H1 (cell line): ENCODE results near the gene SLC35F3. TPM values are rescaled to one million over a fixed set of nuclear protein-coding genes. Genes with fewer than 3 reads are reported as not detected.

Source experiments
- CTCF ChIA-PET: fragments of 300-600 bp; sonication (Branson Sonifier 250); formaldehyde crosslinking; loops from one replicate; lab custom pipeline; 2021; ENCODE audit not compliant: partially characterized antibody; lab: Charles Lee
- POLR2A ChIA-PET: fragments of 300-600 bp; sonication (Branson Sonifier 250); formaldehyde crosslinking; loops from one replicate; lab custom pipeline; 2021; ENCODE audit warnings: inconsistent platforms; ENCODE audit not compliant: partially characterized antibody; lab: Charles Lee
- DNase-seq, 2 experiments: peaks; one replicate each; pipeline versions ENCODE4 v3.0.0 to v3.0.0-alpha.2; 2010 to 2022; ENCODE audit warnings: low spot score in 2 of 2, low read depth in 1 of 2, mixed read lengths in 1 of 2
- FAIRE-seq: peaks from 2 replicates; lab custom pipeline; 2011; peaks lifted over from hg19 to GRCh38; lab: Jason Lieb, UNC
- H2AFZ ChIP-seq: 2 replicates; pipeline ENCODE4 v1.8.1; 2012; ENCODE audit warnings: low read length, inconsistent platforms
- H2AK5ac ChIP-seq: 2 replicates; pipeline ENCODE4 v1.6.1; 2013; ENCODE audit warnings: low read depth, low read length
- H2BK120ac ChIP-seq: replicated peaks from 2 replicates; pipeline ENCODE3; 2013; ENCODE audit warnings: low read depth, low read length, inconsistent platforms
- H2BK12ac ChIP-seq: 2 replicates; pipeline ENCODE4 v1.6.1; 2013; ENCODE audit warnings: low read depth, low read length
- H2BK15ac ChIP-seq: 2 replicates; pipeline ENCODE4 v1.6.1; 2013; ENCODE audit warnings: low read length
- H2BK20ac ChIP-seq: 2 replicates; pipeline ENCODE4 v1.6.1; 2013; ENCODE audit warnings: low read length
- H2BK5ac ChIP-seq: 2 replicates; pipeline ENCODE4 v1.6.1; 2013; ENCODE audit warnings: low read depth, low read length
- H3K14ac ChIP-seq: 2 replicates; pipeline ENCODE4 v1.6.1; 2013; ENCODE audit warnings: inconsistent platforms; ENCODE audit not compliant: insufficient read length
- H3K18ac ChIP-seq: 2 replicates; pipeline ENCODE4 v1.6.1; 2013; ENCODE audit warnings: low read length; ENCODE audit errors: extremely low read depth
- H3K23ac ChIP-seq: 2 replicates; pipeline ENCODE4 v1.6.1; 2013; ENCODE audit warnings: inconsistent platforms; ENCODE audit not compliant: insufficient read length
- H3K23me2 ChIP-seq: 2 replicates; pipeline ENCODE4 v1.6.1; 2013; ENCODE audit warnings: low read depth, low read length
- H3K27ac ChIP-seq: 2 replicates; pipeline ENCODE4 v1.6.1; 2011; ENCODE audit warnings: low read depth, low read length, inconsistent platforms
- H3K27me3 ChIP-seq, 4 experiments: replicated peaks in 1 of 4; 1 replicate in 1 of 4; 2 replicates in 3 of 4; pipeline versions ENCODE4 v1.6.1 to v1.8.1; 2011 to 2013; ENCODE audit warnings: low read length in 3 of 4, mild to moderate bottlenecking in 3 of 4, inconsistent platforms in 2 of 4, mixed read lengths in 2 of 4, moderate library complexity in 1 of 4; ENCODE audit not compliant: control insufficient read depth in 3 of 4, insufficient read depth in 3 of 4; ENCODE audit errors: extremely low read depth in 1 of 4
- H3K36me3 ChIP-seq, 4 experiments: 2 replicates each; pipeline versions ENCODE4 v1.6.1 to v1.8.1; 2011 to 2013; ENCODE audit warnings: mild to moderate bottlenecking in 4 of 4, low read length in 3 of 4, moderate library complexity in 2 of 4, control low read depth in 1 of 4, inconsistent platforms in 1 of 4; ENCODE audit not compliant: insufficient read depth in 4 of 4, control insufficient read depth in 2 of 4
- H3K4ac ChIP-seq: replicated peaks from 2 replicates; pipeline ENCODE3; 2013; ENCODE audit warnings: low read length, low read depth, mixed read lengths, inconsistent platforms; ENCODE audit not compliant: insufficient read length
- H3K4me1 ChIP-seq, 4 experiments: replicated peaks in 1 of 4; 1 replicate in 1 of 4; 2 replicates in 3 of 4; pipeline versions ENCODE4 v1.6.1 to v1.8.1; 2011 to 2013; ENCODE audit warnings: low read length in 3 of 4, inconsistent platforms in 2 of 4, mixed read lengths in 1 of 4; ENCODE audit not compliant: insufficient read depth in 4 of 4, control insufficient read depth in 3 of 4
- H3K4me2 ChIP-seq, 2 experiments: 2 replicates each; pipeline versions ENCODE4 v1.6.1 to v1.8.1; 2011 to 2013; ENCODE audit warnings: low read depth in 2 of 2, low read length in 2 of 2, control low read depth in 1 of 2, inconsistent platforms in 1 of 2, mild to moderate bottlenecking in 1 of 2; ENCODE audit not compliant: insufficient read depth in 1 of 2
- H3K4me3 ChIP-seq, 4 experiments: fragments of 200-600, 300-600 bp in 1 of 4; sonication (generic), shearing (Covaris generic), sonication (Bioruptor Twin) in 1 of 4; 2 replicates each; pipeline versions ENCODE4 v1.5.1 to v1.8.1; 2011 to 2016; ENCODE audit warnings: low read length in 4 of 4, low read depth in 3 of 4, control low read depth in 2 of 4, inconsistent platforms in 2 of 4, mild to moderate bottlenecking in 2 of 4, mixed read lengths in 1 of 4, moderate library complexity in 1 of 4; ENCODE audit not compliant: insufficient read depth in 2 of 4; ENCODE audit errors: extremely low read depth in 1 of 4
- H3K56ac ChIP-seq: replicated peaks from 2 replicates; pipeline ENCODE3; 2013; ENCODE audit warnings: low read depth, mild to moderate bottlenecking, mixed read lengths, low read length, inconsistent platforms; ENCODE audit not compliant: insufficient read length
- H3K79me1 ChIP-seq: 2 replicates; pipeline ENCODE4 v1.6.1; 2013; ENCODE audit warnings: low read depth, low read length, control low read depth
- H3K79me2 ChIP-seq, 2 experiments: 2 replicates each; pipeline versions ENCODE4 v1.6.1 to v1.8.1; 2012 to 2013; ENCODE audit warnings: low read length in 2 of 2, mild to moderate bottlenecking in 2 of 2, inconsistent platforms in 1 of 2; ENCODE audit not compliant: insufficient read depth in 2 of 2, control insufficient read depth in 1 of 2
- H3K9ac ChIP-seq, 4 experiments: replicated peaks in 1 of 4; 1 replicate in 1 of 4; 2 replicates in 3 of 4; pipeline versions ENCODE4 v1.6.1 to v1.8.1; 2011 to 2013; ENCODE audit warnings: low read depth in 3 of 4, low read length in 3 of 4, control low read depth in 2 of 4, mild to moderate bottlenecking in 2 of 4, moderate library complexity in 2 of 4, inconsistent platforms in 1 of 4; ENCODE audit errors: extremely low read depth in 1 of 4
- H3K9me3 ChIP-seq, 2 experiments: 2 replicates each; pipeline versions ENCODE4 v1.6.1 to v1.8.1; 2012 to 2013; ENCODE audit warnings: mild to moderate bottlenecking in 2 of 2, moderate library complexity in 2 of 2, control low read depth in 1 of 2, inconsistent platforms in 1 of 2, low read depth in 1 of 2, low read length in 1 of 2, mixed read lengths in 1 of 2; ENCODE audit not compliant: insufficient read depth in 2 of 2
- H4K20me1 ChIP-seq, 2 experiments: replicated peaks in 1 of 2; 2 replicates each; pipeline versions ENCODE3 to v1.8.1; 2011 to 2013; ENCODE audit warnings: inconsistent platforms in 2 of 2, low read length in 2 of 2, mild to moderate bottlenecking in 1 of 2; ENCODE audit not compliant: insufficient read depth in 2 of 2, control insufficient read depth in 1 of 2
- H4K5ac ChIP-seq: 2 replicates; pipeline ENCODE4 v1.6.1; 2013; ENCODE audit warnings: low read length, low read depth, mixed read lengths, inconsistent platforms; ENCODE audit not compliant: insufficient read length
- H4K8ac ChIP-seq: 2 replicates; pipeline ENCODE4 v1.8.0; 2013; ENCODE audit warnings: mild to moderate bottlenecking, moderate library complexity, low read length, inconsistent platforms; ENCODE audit not compliant: insufficient read depth; ENCODE audit errors: extremely low read depth
- H4K91ac ChIP-seq: replicated peaks from 2 replicates; pipeline ENCODE3; 2013; ENCODE audit warnings: low read length, mixed read lengths, inconsistent platforms; ENCODE audit not compliant: insufficient read length
- BACH1 ChIP-seq: IDR thresholded peaks from 2 replicates; pipeline ENCODE4 v1.6.1; 2012; ENCODE audit warnings: low read length, improper control_type of control experiment
- BCL11A ChIP-seq, 2 experiments: IDR thresholded peaks; one replicate each; pipeline ENCODE4 v1.6.1; 2011; ENCODE audit warnings: low read depth in 2 of 2, low read length in 2 of 2, mild to moderate bottlenecking in 2 of 2
- CBX5 ChIP-seq: fragments of 300-800, 300-1000 bp; sonication (generic); IDR thresholded peaks from 2 replicates; pipeline ENCODE4 v1.7.1; 2016; ENCODE audit warnings: antibody characterized with exemption, low read length, low read depth
- CTBP2 ChIP-seq: IDR thresholded peaks from 2 replicates; pipeline ENCODE4 v1.7.0; 2011; ENCODE audit warnings: borderline replicate concordance, mild to moderate bottlenecking, moderate library complexity, mixed read lengths, low read length; ENCODE audit not compliant: insufficient read depth, insufficient read length
- GABPA ChIP-seq: IDR thresholded peaks from 2 replicates; pipeline ENCODE4 v1.6.1; 2011; ENCODE audit warnings: mild to moderate bottlenecking, low read length, moderate library complexity, borderline replicate concordance; ENCODE audit not compliant: insufficient read depth
- KDM1A ChIP-seq: fragments of 200-600, 300-600 bp; sonication (generic); IDR thresholded peaks from 2 replicates; pipeline ENCODE4 v1.7.1; 2016; ENCODE audit warnings: mild to moderate bottlenecking, low read length, borderline replicate concordance
- KDM5A ChIP-seq: fragments of 200-600 bp; IDR thresholded peaks from 2 replicates; pipeline ENCODE4 v1.7.1; 2012; ENCODE audit warnings: mild to moderate bottlenecking, low read length, inconsistent platforms, mixed read lengths
- POLR2AphosphoS5 ChIP-seq: IDR thresholded peaks from 2 replicates; pipeline ENCODE4 v1.6.1; 2011; ENCODE audit warnings: low read depth, low read length
- RNF2 ChIP-seq: fragments of 200-900, 300-1000 bp; sonication (generic); IDR thresholded peaks from 2 replicates; pipeline ENCODE4 v1.7.1; 2016; ENCODE audit warnings: borderline replicate concordance, low read depth, mild to moderate bottlenecking, antibody characterized with exemption, low read length; ENCODE audit not compliant: poor library complexity, severe bottlenecking; ENCODE audit errors: missing control alignments
- SP2 ChIP-seq: IDR thresholded peaks from 2 replicates; pipeline ENCODE4 v1.6.1; 2012; ENCODE audit warnings: mild to moderate bottlenecking, low read length, inconsistent platforms
- SUZ12 ChIP-seq: fragments of 200-600 bp; sonication (generic); IDR thresholded peaks from 2 replicates; pipeline ENCODE4 v1.6.1; 2012; ENCODE audit warnings: mild to moderate bottlenecking, inconsistent platforms, low read length, moderate library complexity, mixed read lengths
- WGBS, 2 experiments: shearing (Covaris generic) in 1 of 2; methylation state at CpG; one replicate each; pipeline versions ENCODE4 v1.1.6 to v1.1.7; 2013 to 2015; ENCODE audit warnings: low lambda C conversion rate in 2 of 2, mixed read lengths in 2 of 2, inconsistent platforms in 1 of 2, low coverage in 1 of 2, missing lambda C conversion rate in 1 of 2; ENCODE audit not compliant: insufficient replicate concordance in 2 of 2, insufficient coverage in 1 of 2, insufficient read length in 1 of 2; ENCODE audit errors: extremely low coverage in 1 of 2, missing lambda C conversion rate in 1 of 2; 5-methylcytosine and 5-hydroxymethylcytosine counted together
- polyA plus RNA-seq, 7 experiments: library from polyadenylated mRNA; depleted of rRNA in 3 of 7; stranded (reverse) in 5 of 7; unstranded in 2 of 7; fragments of >200 nt in 5 of 7; fragments of 200-250 nt in 2 of 7; gene quantifications; 1 replicate in 5 of 7; 2 replicates in 1 of 7; 4 replicates in 1 of 7; pipeline versions ENCODE4 v1.2.1 to v1.2.3, GENCODE V29; 2011 to 2013; ENCODE audit warnings: missing spikeins in 2 of 7, mixed read lengths in 2 of 7
- total RNA-seq: library from RNA; stranded (reverse); fragmentation: NEBNext Ultra II Directional; extraction: Animal tissue kit (Norgen Biotek cat#: 25700); gene quantifications from 2 replicates; pipeline ENCODE4 v1.2.1, GENCODE V29; 2021

Gene SLC35F3
- total and polyA plus RNA-seq, 2 of the 8 experiments (the other 6 are each of a cell fraction or from before 2014, with no cell fraction given) = 0.78 to 1.2 TPM

GRCh38 chr1:234093107-234093506 is 188.6 kb downstream of the SLC35F3 start:
- H4K5ac ChIP-seq = no peak overlapping the region
- no peak for TF ChIP-seq CTBP2
- TF ChIP-seq RNF2 = no peak
- TF ChIP-seq KDM5A = no peak
- TF ChIP-seq BCL11A (IDR thresholded peaks at IDR 0.05; ENCODE audit: low read depth in 2 of 2, low read length in 2 of 2) = no peak
- TF ChIP-seq KDM1A = no peak
- no peak for TF ChIP-seq SP2
- no peak for TF ChIP-seq BACH1
- no peak for TF ChIP-seq POLR2AphosphoS5
- TF ChIP-seq GABPA = no peak
- no peak for TF ChIP-seq CBX5
- TF ChIP-seq SUZ12 = no peak

More at GRCh38 chr1:234093107-234093506, 188.6 kb downstream of the SLC35F3 start:
- no peak overlapping the region for H2BK12ac ChIP-seq
- POLR2A ChIA-PET = no interaction called here
- no peak overlapping the region for H3K4ac ChIP-seq
- no peaks in the 10 kb centered on the region for H4K20me1 ChIP-seq
- 100% methylated on average over 1 of the region's 1 CpG; no CpG with 5 or more reads in 1 of the 2 experiments for WGBS, 2 experiments
- DNase-seq (no peak), FAIRE-seq (no peak)
- CTCF ChIA-PET = interaction anchor here (0.8 to 1.3 kb wide), 2 partner anchors 10 to 34 kb away, joined by 3 read pairs; no protein-coding TSS in a partner anchor
- H3K27ac ChIP-seq = no peak overlapping the region
- H3K9me3 ChIP-seq = no peaks in the 10 kb centered on the region
- H3K36me3 ChIP-seq = no peaks in the 10 kb centered on the region
- no peak overlapping the region for H2BK5ac ChIP-seq
- H3K4me3 ChIP-seq = no peak overlapping the region
- H3K79me1 ChIP-seq = no peaks in the 10 kb centered on the region
- no peaks in the 10 kb centered on the region for H3K27me3 ChIP-seq
- peaks cover 0 to 3% of the 10 kb centered on the region in 2 experiments; a peak in 1 of 4 replicates for H3K79me2 ChIP-seq
- no peak overlapping the region for H3K14ac ChIP-seq
- H3K9ac ChIP-seq = no peak overlapping the region
- H3K18ac ChIP-seq = no peak overlapping the region
- H3K56ac ChIP-seq = no peak overlapping the region
- no peak overlapping the region for H2BK15ac ChIP-seq
- no peaks in the 10 kb centered on the region for H3K4me1 ChIP-seq
- H2AK5ac ChIP-seq = no peak overlapping the region
- no peak overlapping the region for H2BK20ac ChIP-seq
- no peak overlapping the region for H3K4me2 ChIP-seq
- H4K91ac ChIP-seq = no peak overlapping the region
- H3K23ac ChIP-seq = no peak overlapping the region
- H3K23me2 ChIP-seq = peaks cover 5% of the 10 kb centered on the region; the same call in 1 of the 2 replicates
- no peak overlapping the region for H4K8ac ChIP-seq
- no peak overlapping the region for H2BK120ac ChIP-seq
- no peak overlapping the region for H2AFZ ChIP-seq
